ENCODE measurements around the gene TAF11L2.
"Not testable (repeated sequence)": the region's sequence is repeated elsewhere in the genome, so short reads cannot be mapped to it uniquely, and the experiment has no call there.

The TAF11L2 gene

DNA sequence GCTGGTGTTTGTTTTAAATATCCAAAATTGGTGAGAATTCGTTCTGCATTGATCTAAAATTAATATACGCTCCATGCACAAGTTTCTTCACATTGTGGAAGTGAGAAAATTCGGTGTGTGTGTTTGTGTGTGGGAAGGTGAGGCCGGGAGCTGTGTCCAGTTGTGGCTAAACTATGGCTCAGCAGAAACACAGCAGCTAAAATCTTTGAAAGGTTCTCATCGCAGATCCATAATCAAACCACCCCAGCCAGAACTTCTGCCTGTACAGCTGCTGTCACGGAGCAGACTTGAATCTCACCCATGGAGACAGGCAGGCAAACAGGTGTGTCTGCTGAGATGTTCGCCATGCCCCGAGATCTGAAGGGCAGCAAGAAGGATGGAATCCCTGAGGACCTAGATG is at the start of gene TAF11L2:
Gene TAF11L2, plus strand, starts transcription at position 301 of the 400 bp plus-strand sequence.
- H3K9ac ChIP-seq (ENCODE audit: low read length in 5 of 5), result not testable (repeated sequence)

DNA sequence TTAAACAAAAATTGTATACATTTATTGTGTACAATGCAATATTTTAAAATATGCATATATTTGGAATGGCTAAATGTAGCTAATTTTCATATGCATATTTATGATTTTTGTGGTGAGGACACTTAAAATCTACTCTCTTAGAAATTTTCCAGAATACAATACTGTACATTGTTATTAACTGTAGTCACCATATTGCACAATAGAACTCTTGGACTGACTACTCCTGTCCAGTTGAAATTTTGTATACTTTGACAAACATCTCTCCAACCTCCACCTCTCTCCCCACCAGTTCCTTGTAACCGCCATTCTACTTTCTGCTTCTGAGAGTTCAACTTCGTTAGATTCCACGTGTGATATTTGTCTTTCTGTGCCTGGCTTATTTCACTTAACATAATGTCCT is 49.2 kb upstream of the TAF11L2 start:
- no peak overlapping the region for H3K27ac ChIP-seq (ENCODE audit: low read depth, low read length)
- no peak overlapping the region for H3K4me3 ChIP-seq (ENCODE audit: low read depth in 1 of 5, low read length in 5 of 5)
- no peaks in the 10 kb centered on the region for H3K36me3 ChIP-seq (ENCODE audit: control insufficient read depth in 5 of 5, insufficient read depth in 5 of 5, low read length in 5 of 5)

More for the DNA sequence above, at the start of gene TAF11L2:
- not testable (repeated sequence) for H3K9me3 ChIP-seq (ENCODE audit: control insufficient read depth in 5 of 5, low read length in 5 of 5); H3K27ac ChIP-seq (ENCODE audit: low read depth, low read length); H3K36me3 ChIP-seq (ENCODE audit: control insufficient read depth in 5 of 5, insufficient read depth in 5 of 5, low read length in 5 of 5); H3K27me3 ChIP-seq (ENCODE audit: control insufficient read depth in 5 of 5, insufficient read depth in 4 of 5, low read length in 5 of 5); H3K4me3 ChIP-seq (ENCODE audit: low read depth in 1 of 5, low read length in 5 of 5); H3K4me1 ChIP-seq (ENCODE audit: control insufficient read depth in 5 of 5, insufficient read depth in 5 of 5, low read length in 5 of 5)

DNA sequence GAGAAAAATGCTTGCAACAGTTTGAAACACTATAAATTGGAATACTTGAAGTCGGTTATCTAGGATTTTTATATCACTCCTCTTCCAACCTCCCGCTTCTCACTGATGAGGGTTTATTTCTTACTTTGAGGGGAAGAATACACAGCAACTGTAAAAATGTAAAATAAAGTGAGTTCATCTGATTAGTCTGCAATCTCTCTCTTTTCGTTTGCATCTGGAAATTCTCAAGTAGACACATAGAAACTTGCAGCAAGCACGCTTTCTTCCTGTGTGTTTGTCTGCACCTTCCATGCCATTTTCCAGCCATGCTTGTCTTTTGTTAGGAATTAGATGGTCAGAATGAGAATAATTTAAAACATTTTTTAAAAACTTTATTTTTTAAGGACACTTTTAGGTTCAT is 45.1 kb upstream of the TAF11L2 start:
- H3K4me1 ChIP-seq (ENCODE audit: control insufficient read depth in 5 of 5, insufficient read depth in 5 of 5, low read length in 5 of 5), result no peaks in the 10 kb centered on the region

More for the DNA sequence above, 49.2 kb upstream of the TAF11L2 start:
- H3K27me3 ChIP-seq (ENCODE audit: control insufficient read depth in 5 of 5, insufficient read depth in 4 of 5, low read length in 5 of 5), result no peaks in the 10 kb centered on the region
- no peaks in the 10 kb centered on the region for H3K4me1 ChIP-seq (ENCODE audit: control insufficient read depth in 5 of 5, insufficient read depth in 5 of 5, low read length in 5 of 5)
- no peaks in the 10 kb centered on the region for H3K9me3 ChIP-seq (ENCODE audit: control insufficient read depth in 5 of 5, low read length in 5 of 5)
- H3K9ac ChIP-seq (ENCODE audit: low read length in 5 of 5), result no peak overlapping the region

DNA sequence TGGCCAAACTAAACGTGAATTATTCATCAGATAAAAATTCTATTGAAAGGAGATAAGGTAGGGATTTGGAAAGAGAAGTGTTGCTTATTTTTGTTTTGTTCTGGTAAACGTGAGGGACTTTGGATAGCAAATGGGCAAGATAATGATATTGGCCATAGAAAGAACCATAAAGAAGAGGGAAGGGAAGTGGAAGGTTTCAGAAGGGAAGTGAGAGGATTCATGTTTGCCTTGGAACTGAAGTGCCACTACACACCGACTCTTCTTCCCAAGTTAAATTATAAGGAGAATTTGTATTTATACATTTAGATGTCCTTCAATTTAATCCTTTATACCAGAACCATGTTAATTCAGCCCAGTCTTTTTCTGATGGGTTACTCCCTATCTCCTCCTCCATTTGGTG is 42.1 kb upstream of the TAF11L2 start:
- Histone ChIP-seq H3K9me3 (ENCODE audit: control insufficient read depth in 5 of 5, low read length in 5 of 5) (peaks cover 0 to 5% (median 2%) of the 10 kb centered on the region in 5 donors), H3K27ac (ENCODE audit: low read depth, low read length) (no peak overlapping the region), H3K27me3 (ENCODE audit: control insufficient read depth in 5 of 5, insufficient read depth in 4 of 5, low read length in 5 of 5) (no peaks in the 10 kb centered on the region), H3K9ac (ENCODE audit: low read length in 5 of 5) (no peak overlapping the region), H3K4me3 (ENCODE audit: low read depth in 1 of 5, low read length in 5 of 5) (no peak overlapping the region), H3K4me1 (ENCODE audit: control insufficient read depth in 5 of 5, insufficient read depth in 5 of 5, low read length in 5 of 5) (no peaks in the 10 kb centered on the region), H3K36me3 (ENCODE audit: control insufficient read depth in 5 of 5, insufficient read depth in 5 of 5, low read length in 5 of 5) (no peaks in the 10 kb centered on the region)

More for the DNA sequence above, 45.1 kb upstream of the TAF11L2 start:
- no peaks in the 10 kb centered on the region for H3K36me3 ChIP-seq (ENCODE audit: control insufficient read depth in 5 of 5, insufficient read depth in 5 of 5, low read length in 5 of 5)
- no peak overlapping the region for H3K27ac ChIP-seq (ENCODE audit: low read depth, low read length)
- peaks cover 0 to 4% (median 0%) of the 10 kb centered on the region in 5 donors for H3K9me3 ChIP-seq (ENCODE audit: control insufficient read depth in 5 of 5, low read length in 5 of 5)
- H3K27me3 ChIP-seq (ENCODE audit: control insufficient read depth in 5 of 5, insufficient read depth in 4 of 5, low read length in 5 of 5), result no peaks in the 10 kb centered on the region
- H3K4me3 ChIP-seq (ENCODE audit: low read depth in 1 of 5, low read length in 5 of 5), result no peak overlapping the region
- H3K9ac ChIP-seq (ENCODE audit: low read length in 5 of 5), result no peak overlapping the region

DNA sequence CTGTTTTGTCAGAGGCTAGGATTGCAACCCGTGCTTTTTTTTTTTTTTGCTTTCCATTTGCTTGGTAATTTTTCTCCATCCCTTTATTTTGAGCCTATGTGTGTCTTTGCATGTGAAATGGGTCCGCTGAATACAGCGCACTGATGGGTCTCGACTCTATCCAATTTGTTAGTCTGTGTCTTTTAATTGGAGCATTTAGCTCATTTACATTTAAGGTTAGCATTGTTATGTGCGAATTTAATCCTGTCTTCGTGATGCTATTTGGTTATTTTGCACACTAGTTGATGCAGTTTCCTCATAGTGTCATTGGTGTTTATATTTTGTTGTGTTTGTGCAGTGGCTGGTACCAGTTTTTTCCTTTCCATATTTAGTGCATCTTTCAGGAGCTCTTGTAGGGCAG is 36.2 kb upstream of the TAF11L2 start:
- H3K4me1 ChIP-seq (ENCODE audit: control insufficient read depth in 5 of 5, insufficient read depth in 5 of 5, low read length in 5 of 5), result no peaks in the 10 kb centered on the region
- H3K36me3 ChIP-seq (ENCODE audit: control insufficient read depth in 5 of 5, insufficient read depth in 5 of 5, low read length in 5 of 5), result no peaks in the 10 kb centered on the region
- H3K27ac ChIP-seq (ENCODE audit: low read depth, low read length), result no peak overlapping the region
- no peak overlapping the region for H3K4me3 ChIP-seq (ENCODE audit: low read depth in 1 of 5, low read length in 5 of 5)
- H3K9me3 ChIP-seq (ENCODE audit: control insufficient read depth in 5 of 5, low read length in 5 of 5), result peaks cover 0 to 11% (median 5%) of the 10 kb centered on the region in 5 donors
- H3K9ac ChIP-seq (ENCODE audit: low read length in 5 of 5), result no peak overlapping the region
- no peaks in the 10 kb centered on the region for H3K27me3 ChIP-seq (ENCODE audit: control insufficient read depth in 5 of 5, insufficient read depth in 4 of 5, low read length in 5 of 5)

DNA sequence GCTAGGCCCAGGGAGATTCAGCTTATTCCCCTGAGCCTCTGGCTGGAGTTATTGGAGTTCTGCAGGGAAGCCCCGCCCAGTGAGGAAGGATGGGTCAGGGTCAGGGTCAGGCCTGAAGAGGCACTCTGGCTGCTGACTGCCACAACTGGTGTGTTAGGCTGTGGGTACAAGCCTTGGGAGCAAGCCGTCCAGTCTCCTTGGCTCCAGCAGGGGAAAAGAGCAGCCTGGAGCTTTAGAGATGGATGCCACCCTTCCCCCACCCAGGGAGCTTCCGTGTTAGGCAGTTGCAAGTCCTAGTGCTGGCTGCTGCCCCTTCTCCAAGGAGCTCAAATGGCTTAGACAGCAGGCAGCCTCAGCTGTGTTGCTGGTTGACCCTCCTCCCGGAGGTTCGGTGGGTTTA is 34.4 kb upstream of the TAF11L2 start:
- no peak overlapping the region for H3K9ac ChIP-seq (ENCODE audit: low read length in 5 of 5)
- no peaks in the 10 kb centered on the region for H3K27me3 ChIP-seq (ENCODE audit: control insufficient read depth in 5 of 5, insufficient read depth in 4 of 5, low read length in 5 of 5)
- H3K27ac ChIP-seq (ENCODE audit: low read depth, low read length), result no peak overlapping the region
- peak overlapping the region in 1 of 5 donors; percentile 16 for H3K4me3 ChIP-seq (ENCODE audit: low read depth in 1 of 5, low read length in 5 of 5)
- no peaks in the 10 kb centered on the region for H3K36me3 ChIP-seq (ENCODE audit: control insufficient read depth in 5 of 5, insufficient read depth in 5 of 5, low read length in 5 of 5)
- H3K4me1 ChIP-seq (ENCODE audit: control insufficient read depth in 5 of 5, insufficient read depth in 5 of 5, low read length in 5 of 5), result no peaks in the 10 kb centered on the region
- peaks cover 3 to 7% (median 5%) of the 10 kb centered on the region in 5 donors for H3K9me3 ChIP-seq (ENCODE audit: control insufficient read depth in 5 of 5, low read length in 5 of 5)

DNA sequence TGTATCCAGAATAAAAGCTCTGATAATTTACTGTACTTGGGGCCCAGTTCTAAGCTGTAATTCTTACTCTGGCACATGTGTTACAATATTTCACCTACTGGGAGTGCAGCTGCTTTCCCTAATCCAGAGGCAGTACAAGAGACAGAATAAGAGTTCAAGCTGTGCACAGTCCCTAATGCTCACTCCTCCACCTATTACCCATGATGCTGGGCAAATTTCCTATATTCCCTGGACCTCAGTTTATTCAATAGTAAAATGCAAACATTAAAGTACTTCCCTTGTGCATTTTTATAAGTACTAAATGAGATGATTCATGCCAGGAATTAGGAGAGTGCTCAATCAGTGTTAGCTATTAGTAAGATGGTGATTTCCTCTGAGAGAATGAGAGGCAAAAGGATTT is 28.0 kb upstream of the TAF11L2 start:
- Histone ChIP-seq H3K27me3 (ENCODE audit: control insufficient read depth in 5 of 5, insufficient read depth in 4 of 5, low read length in 5 of 5) (no peaks in the 10 kb centered on the region), H3K4me1 (ENCODE audit: control insufficient read depth in 5 of 5, insufficient read depth in 5 of 5, low read length in 5 of 5) (no peaks in the 10 kb centered on the region), H3K4me3 (ENCODE audit: low read depth in 1 of 5, low read length in 5 of 5) (no peak overlapping the region), H3K27ac (ENCODE audit: low read depth, low read length) (no peak overlapping the region), H3K9me3 (ENCODE audit: control insufficient read depth in 5 of 5, low read length in 5 of 5) (peaks cover 0 to 4% (median 0%) of the 10 kb centered on the region in 5 donors), H3K36me3 (ENCODE audit: control insufficient read depth in 5 of 5, insufficient read depth in 5 of 5, low read length in 5 of 5) (no peaks in the 10 kb centered on the region), H3K9ac (ENCODE audit: low read length in 5 of 5) (no peak overlapping the region)

DNA sequence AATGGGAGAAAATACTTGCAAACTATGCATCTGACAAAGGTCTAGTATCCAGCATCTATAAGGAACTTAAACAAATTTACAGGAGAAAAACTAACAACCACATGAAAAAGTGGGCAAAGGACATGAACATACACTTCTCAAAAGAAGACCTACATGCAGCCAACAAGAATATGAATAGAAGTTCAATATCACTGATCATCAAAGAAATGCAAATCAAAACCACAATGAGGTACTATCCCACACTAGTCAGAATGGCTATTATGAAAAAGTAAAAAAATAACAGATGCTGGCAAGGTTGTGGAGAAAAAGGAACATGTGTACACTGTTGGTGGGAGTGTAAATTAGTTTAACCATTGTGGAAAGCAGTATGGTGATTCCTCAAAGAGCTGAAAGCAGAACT is 23.0 kb upstream of the TAF11L2 start:
- not testable (repeated sequence) for H3K27ac ChIP-seq (ENCODE audit: low read depth, low read length); H3K9ac ChIP-seq (ENCODE audit: low read length in 5 of 5); H3K27me3 ChIP-seq (ENCODE audit: control insufficient read depth in 5 of 5, insufficient read depth in 4 of 5, low read length in 5 of 5)

DNA sequence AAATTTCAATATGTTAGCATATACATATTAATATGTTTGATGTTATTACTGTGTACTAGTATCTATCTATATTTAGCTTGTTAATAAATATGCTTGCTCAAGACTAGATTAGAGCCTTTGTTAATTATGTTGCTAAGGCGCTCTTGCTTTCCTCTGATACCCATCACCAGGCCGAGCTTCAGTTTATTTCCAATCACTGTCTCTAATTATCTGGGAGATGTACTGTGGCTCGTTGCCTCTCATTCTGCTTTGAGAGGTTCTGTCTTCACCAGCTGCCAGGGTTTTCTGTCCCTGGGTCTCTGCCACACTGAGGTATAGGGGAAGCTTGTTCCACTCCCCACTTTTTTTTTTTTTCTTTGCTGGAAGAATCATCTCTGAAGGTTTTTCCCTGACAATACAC is 21.0 kb upstream of the TAF11L2 start:
- H3K4me1 ChIP-seq (ENCODE audit: control insufficient read depth in 5 of 5, insufficient read depth in 5 of 5, low read length in 5 of 5), result no peaks in the 10 kb centered on the region
- no peaks in the 10 kb centered on the region for H3K9me3 ChIP-seq (ENCODE audit: control insufficient read depth in 5 of 5, low read length in 5 of 5)
- no peak overlapping the region for H3K27ac ChIP-seq (ENCODE audit: low read depth, low read length)
- H3K36me3 ChIP-seq (ENCODE audit: control insufficient read depth in 5 of 5, insufficient read depth in 5 of 5, low read length in 5 of 5), result no peaks in the 10 kb centered on the region
- H3K4me3 ChIP-seq (ENCODE audit: low read depth in 1 of 5, low read length in 5 of 5), result no peak overlapping the region
- no peaks in the 10 kb centered on the region for H3K27me3 ChIP-seq (ENCODE audit: control insufficient read depth in 5 of 5, insufficient read depth in 4 of 5, low read length in 5 of 5)
- H3K9ac ChIP-seq (ENCODE audit: low read length in 5 of 5), result no peak overlapping the region

More for the DNA sequence above, 23.0 kb upstream of the TAF11L2 start:
- not testable (repeated sequence) for H3K9me3 ChIP-seq (ENCODE audit: control insufficient read depth in 5 of 5, low read length in 5 of 5); H3K4me1 ChIP-seq (ENCODE audit: control insufficient read depth in 5 of 5, insufficient read depth in 5 of 5, low read length in 5 of 5); H3K36me3 ChIP-seq (ENCODE audit: control insufficient read depth in 5 of 5, insufficient read depth in 5 of 5, low read length in 5 of 5); H3K4me3 ChIP-seq (ENCODE audit: low read depth in 1 of 5, low read length in 5 of 5)

DNA sequence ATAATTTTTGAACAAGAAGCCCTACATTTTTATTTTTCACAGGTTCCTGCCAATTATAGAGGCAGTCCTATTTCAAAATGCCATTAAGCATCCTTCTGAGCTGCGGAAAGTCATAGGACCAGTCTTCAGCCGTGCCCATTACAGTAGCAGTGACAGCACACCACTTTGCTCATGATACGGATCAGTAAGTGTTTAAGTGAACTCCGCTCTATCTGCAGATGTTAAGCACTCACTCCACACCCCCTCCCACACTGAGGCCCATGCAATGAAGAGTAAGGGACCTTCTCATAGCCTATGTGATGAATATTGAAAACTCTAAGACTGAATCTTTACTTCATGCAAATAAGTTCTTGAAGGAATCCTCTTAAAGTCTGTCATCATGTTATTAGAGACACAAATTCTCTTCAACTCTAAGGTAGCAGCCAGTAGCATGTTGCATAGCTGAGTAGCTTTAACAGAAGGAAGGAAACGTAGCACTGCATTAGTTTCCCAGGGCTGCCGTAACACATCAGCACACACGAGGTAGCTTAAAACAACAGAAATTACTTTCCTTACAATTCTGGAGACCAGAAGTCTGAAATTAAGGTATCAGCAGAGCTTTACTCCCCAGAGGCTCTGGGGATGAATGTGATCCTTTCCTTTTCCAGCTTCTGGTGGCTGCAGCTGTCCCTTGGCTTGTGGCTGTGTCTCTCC is 20.3 kb upstream of the TAF11L2 start:
- no peaks in the 10 kb centered on the region for H3K4me1 ChIP-seq (ENCODE audit: control insufficient read depth in 5 of 5, insufficient read depth in 5 of 5, low read length in 5 of 5)

More for the DNA sequence above, 20.3 kb upstream of the TAF11L2 start:
- no peaks in the 10 kb centered on the region for H3K27me3 ChIP-seq (ENCODE audit: control insufficient read depth in 5 of 5, insufficient read depth in 4 of 5, low read length in 5 of 5)
- H3K27ac ChIP-seq (ENCODE audit: low read depth, low read length), result no peak overlapping the region
- no peak overlapping the region for H3K9ac ChIP-seq (ENCODE audit: low read length in 5 of 5)
- no peaks in the 10 kb centered on the region for H3K9me3 ChIP-seq (ENCODE audit: control insufficient read depth in 5 of 5, low read length in 5 of 5)
- H3K36me3 ChIP-seq (ENCODE audit: control insufficient read depth in 5 of 5, insufficient read depth in 5 of 5, low read length in 5 of 5), result no peaks in the 10 kb centered on the region
- no peak overlapping the region for H3K4me3 ChIP-seq (ENCODE audit: low read depth in 1 of 5, low read length in 5 of 5)
